ENCODE measurements around the gene MRNIP.

Gene MRNIP

DNA sequence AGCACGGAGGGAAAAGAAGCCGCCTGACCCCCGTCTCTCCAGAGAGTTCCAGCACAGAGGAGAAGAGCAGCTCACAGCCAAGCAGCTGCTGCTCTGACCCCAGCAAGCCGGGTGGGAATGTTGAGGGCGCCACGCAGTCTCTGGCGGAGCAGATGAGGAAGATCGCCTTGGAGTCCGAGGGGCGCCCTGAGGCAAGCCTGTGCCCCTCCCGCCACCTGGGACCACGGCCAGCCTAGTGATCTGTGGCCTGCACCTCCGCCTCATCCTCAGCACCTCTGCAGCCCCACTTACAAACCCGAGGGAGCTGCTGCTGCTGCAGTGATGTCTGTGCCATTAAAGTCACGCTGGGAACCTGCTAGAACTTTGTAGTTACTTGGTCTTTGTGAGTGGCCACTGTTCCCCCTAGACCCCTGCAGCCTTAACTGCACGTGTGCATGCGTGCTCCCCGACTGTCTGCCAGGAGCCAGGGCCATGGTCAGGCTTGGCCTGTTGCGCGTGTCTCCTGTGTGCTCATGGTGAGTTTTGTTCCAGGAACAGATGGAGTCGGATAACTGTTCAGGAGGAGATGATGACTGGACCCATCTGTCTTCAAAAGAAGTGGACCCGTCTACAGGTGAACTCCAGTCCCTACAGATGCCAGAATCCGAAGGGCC, 25.4 kb downstream of the MRNIP start:
- H3K36me3 ChIP-seq (ENCODE audit: control insufficient read depth, insufficient read depth, low read length) = peaks cover 45% of the 10 kb centered on the region
- no peak for TF ChIP-seq CTCF (IDR thresholded peaks at IDR 0.05; ENCODE audit: insufficient read depth, low read length, poor library complexity, severe bottlenecking)
- DNase-seq (ENCODE audit: extremely low read depth, insufficient read length) = no peak
- H3K4me3 ChIP-seq (replicated peaks; ENCODE audit: low read depth, low read length) = no peak overlapping the region
- H3K27me3 ChIP-seq (replicated peaks; ENCODE audit: control insufficient read depth, insufficient read depth, low read length) = no peaks in the 10 kb centered on the region

DNA sequence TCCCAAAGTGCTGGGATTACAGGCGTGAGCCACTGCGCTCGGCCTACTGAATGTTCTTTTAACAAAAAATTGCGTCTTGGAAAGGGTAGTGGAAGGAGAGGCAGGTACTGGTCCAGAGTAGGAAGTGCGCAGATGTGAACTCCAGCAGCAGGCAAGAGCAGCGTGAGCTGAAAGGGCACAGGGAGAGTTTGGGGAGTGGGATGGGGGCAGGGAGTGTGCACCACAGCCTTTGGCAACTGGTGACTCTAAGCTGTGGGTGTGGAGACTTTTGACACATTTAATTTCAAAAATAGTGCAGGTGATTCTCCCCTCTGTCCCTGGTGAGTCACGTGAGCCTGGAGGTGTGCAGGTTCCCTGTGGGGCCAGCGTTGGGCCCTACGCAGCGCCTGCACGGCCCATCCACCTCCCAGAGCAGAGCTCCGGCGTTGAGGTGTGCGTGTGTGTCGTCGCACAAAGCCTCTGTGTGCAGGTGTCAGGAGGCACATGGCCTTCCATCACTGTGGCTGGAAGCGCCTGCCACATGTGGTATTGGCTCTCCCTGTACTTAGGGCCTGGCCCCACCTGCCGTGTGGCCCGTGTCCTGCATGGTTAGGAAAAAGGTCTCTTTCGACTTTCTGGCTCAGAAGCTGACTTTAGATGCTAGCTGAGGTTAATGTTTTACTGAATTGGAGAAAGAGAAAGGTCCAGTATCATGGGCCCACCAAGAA, 26.4 kb downstream of the MRNIP start:
- H3K36me3 ChIP-seq (ENCODE audit: control insufficient read depth, insufficient read depth, low read length) = peaks cover 39% of the 10 kb centered on the region
- H3K27me3 ChIP-seq (replicated peaks; ENCODE audit: control insufficient read depth, insufficient read depth, low read length) = no peaks in the 10 kb centered on the region
- no peak for DNase-seq (ENCODE audit: extremely low read depth, insufficient read length)
- H3K4me3 ChIP-seq (replicated peaks; ENCODE audit: low read depth, low read length) = no peak overlapping the region
- no peak for TF ChIP-seq CTCF (IDR thresholded peaks at IDR 0.05; ENCODE audit: insufficient read depth, low read length, poor library complexity, severe bottlenecking)

- Histone ChIP-seq H3K4me3 (replicated peaks; ENCODE audit: low read depth, low read length) (no peak overlapping the region), H3K36me3 (ENCODE audit: control insufficient read depth, insufficient read depth, low read length) (peaks cover 37% of the 10 kb centered on the region), H3K27me3 (replicated peaks; ENCODE audit: control insufficient read depth, insufficient read depth, low read length) (no peaks in the 10 kb centered on the region)
- TF ChIP-seq CTCF (IDR thresholded peaks at IDR 0.05; ENCODE audit: insufficient read depth, low read length, poor library complexity, severe bottlenecking) = no peak
- DNase-seq (ENCODE audit: extremely low read depth, insufficient read length) = no peak
Observed at GRCh38 chr5:179830818-179831468, 27.7 kb downstream of the MRNIP start.

DNA sequence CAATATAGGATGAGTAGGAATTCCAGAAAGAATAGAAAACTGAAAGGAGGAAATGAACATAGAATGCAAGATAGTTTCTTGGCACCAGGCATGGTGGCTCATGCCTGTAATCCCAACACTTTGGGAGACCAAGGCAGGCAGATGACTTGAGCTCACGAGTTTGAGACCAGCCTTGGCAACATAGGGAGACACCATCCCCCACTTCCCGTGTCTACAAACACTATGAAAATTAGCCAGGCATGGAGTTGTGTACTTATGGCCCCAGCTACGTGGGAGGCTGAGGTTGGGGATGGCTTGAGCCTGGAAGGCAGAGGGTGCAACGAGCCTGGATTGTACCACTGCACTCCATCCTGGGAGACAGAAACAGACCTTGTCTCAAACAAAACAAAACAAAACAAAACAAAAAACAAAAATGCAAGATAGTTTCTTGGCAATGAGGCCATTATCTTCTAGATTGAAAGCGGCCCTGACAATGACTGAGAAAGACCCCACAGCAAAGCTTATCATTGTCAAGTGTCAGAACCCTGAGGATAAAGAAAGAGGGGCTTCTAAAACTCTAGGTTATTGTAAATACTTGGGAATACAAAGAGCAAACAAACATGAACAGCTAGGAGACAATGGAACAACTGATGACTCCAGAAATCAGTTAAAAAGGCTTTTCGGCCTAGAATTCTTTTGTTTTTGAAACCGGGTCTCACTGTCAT, 28.7 kb downstream of the MRNIP start:
- DNase-seq (ENCODE audit: extremely low read depth, insufficient read length) = no peak
- Histone ChIP-seq H3K27me3 (replicated peaks; ENCODE audit: control insufficient read depth, insufficient read depth, low read length) (no peaks in the 10 kb centered on the region), H3K36me3 (ENCODE audit: control insufficient read depth, insufficient read depth, low read length) (peaks cover 46% of the 10 kb centered on the region), H3K4me3 (replicated peaks; ENCODE audit: low read depth, low read length) (no peak overlapping the region)
- no peak for TF ChIP-seq CTCF (IDR thresholded peaks at IDR 0.05; ENCODE audit: insufficient read depth, low read length, poor library complexity, severe bottlenecking)

GRCh38 chr5:179828756-179829421, 29.7 kb downstream of the MRNIP start:
- H3K4me3 ChIP-seq (replicated peaks; ENCODE audit: low read depth, low read length) = no peak overlapping the region
- H3K27me3 ChIP-seq (replicated peaks; ENCODE audit: control insufficient read depth, insufficient read depth, low read length) = no peaks in the 10 kb centered on the region
- DNase-seq (ENCODE audit: extremely low read depth, insufficient read length) = no peak
- peaks cover 51% of the 10 kb centered on the region for H3K36me3 ChIP-seq (ENCODE audit: control insufficient read depth, insufficient read depth, low read length)
- no peak for TF ChIP-seq CTCF (IDR thresholded peaks at IDR 0.05; ENCODE audit: insufficient read depth, low read length, poor library complexity, severe bottlenecking)
